ENCODE results near the gene ARSB. TPM values are rescaled to one million over a fixed set of nuclear protein-coding genes. Genes with fewer than 3 reads are reported as not detected.

The ARSB gene
- polyA plus RNA-seq, 1 of the 3 experiments (the other 2 are of a cell fraction) = 12.5 TPM

DNA sequence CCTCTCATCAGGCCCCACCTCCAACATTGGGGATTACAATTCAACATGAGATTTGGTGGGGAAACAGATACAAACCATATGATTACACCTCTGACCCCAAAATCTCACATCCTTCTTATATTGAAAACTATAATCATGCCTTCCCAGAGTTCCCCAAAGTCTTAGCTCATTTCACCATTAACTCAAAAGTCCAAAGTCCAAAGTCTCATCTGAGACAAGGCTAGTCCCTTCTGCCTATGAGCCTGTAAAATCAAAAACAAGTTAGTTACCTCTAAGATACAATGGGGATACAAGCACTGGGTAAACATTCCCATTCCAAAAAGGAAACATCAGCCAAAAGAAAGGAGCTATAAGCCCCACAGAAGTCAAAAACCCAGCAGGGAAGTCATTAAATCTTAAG lies 26.8 kb upstream of the ARSB start:
- Histone ChIP-seq H3K79me2 (ENCODE audit: insufficient read depth) (no peaks in the 10 kb centered on the region), H3K27ac (ENCODE audit: low read depth in 2 of 2, low read length in 1 of 2) (no peak overlapping the region), H3K9me3 (no peaks in the 10 kb centered on the region), H4K20me1 (ENCODE audit: insufficient read depth) (no peaks in the 10 kb centered on the region), H3K27me3 (ENCODE audit: insufficient read depth) (no peaks in the 10 kb centered on the region), H2AFZ (ENCODE audit: low read depth) (no peak overlapping the region), H3K4me2 (no peak overlapping the region), H3K36me3 (replicated peaks in 1 of 2; ENCODE audit: control insufficient read depth in 1 of 2, insufficient read depth in 2 of 2, low read length in 1 of 2) (no peaks in the 10 kb centered on the region), H3K4me1 (ENCODE audit: control insufficient read depth in 1 of 2, insufficient read depth in 2 of 2, low read depth in 1 of 2, low read length in 1 of 2) (no peaks in the 10 kb centered on the region), H3K9ac (no peak overlapping the region), H3K9me2 (no peaks in the 10 kb centered on the region), H3F3A (replicated peaks; ENCODE audit: insufficient read depth) (peaks cover 4% of the 10 kb centered on the region), H3K4me3 (ENCODE audit: low read depth in 2 of 2, low read length in 1 of 2) (no peak overlapping the region)
- DNase-seq = no peak
- TF ChIP-seq, protein P1, sequence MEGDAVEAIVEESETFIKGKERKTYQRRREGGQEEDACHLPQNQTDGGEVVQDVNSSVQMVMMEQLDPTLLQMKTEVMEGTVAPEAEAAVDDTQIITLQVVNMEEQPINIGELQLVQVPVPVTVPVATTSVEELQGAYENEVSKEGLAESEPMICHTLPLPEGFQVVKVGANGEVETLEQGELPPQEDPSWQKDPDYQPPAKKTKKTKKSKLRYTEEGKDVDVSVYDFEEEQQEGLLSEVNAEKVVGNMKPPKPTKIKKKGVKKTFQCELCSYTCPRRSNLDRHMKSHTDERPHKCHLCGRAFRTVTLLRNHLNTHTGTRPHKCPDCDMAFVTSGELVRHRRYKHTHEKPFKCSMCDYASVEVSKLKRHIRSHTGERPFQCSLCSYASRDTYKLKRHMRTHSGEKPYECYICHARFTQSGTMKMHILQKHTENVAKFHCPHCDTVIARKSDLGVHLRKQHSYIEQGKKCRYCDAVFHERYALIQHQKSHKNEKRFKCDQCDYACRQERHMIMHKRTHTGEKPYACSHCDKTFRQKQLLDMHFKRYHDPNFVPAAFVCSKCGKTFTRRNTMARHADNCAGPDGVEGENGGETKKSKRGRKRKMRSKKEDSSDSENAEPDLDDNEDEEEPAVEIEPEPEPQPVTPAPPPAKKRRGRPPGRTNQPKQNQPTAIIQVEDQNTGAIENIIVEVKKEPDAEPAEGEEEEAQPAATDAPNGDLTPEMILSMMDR (IDR thresholded peaks at IDR 0.05) = no peak
- no peak for TF ChIP-seq ELF1 (IDR thresholded peaks at IDR 0.05)
- TF ChIP-seq FOSL2 (IDR thresholded peaks at IDR 0.05; ENCODE audit: borderline replicate concordance, low read depth) = no peak
- TF ChIP-seq EP300 (IDR thresholded peaks at IDR 0.05; ENCODE audit: borderline replicate concordance in 1 of 2, low read depth in 1 of 2, low read length in 1 of 2) = no peak
- TF ChIP-seq, protein P2, sequence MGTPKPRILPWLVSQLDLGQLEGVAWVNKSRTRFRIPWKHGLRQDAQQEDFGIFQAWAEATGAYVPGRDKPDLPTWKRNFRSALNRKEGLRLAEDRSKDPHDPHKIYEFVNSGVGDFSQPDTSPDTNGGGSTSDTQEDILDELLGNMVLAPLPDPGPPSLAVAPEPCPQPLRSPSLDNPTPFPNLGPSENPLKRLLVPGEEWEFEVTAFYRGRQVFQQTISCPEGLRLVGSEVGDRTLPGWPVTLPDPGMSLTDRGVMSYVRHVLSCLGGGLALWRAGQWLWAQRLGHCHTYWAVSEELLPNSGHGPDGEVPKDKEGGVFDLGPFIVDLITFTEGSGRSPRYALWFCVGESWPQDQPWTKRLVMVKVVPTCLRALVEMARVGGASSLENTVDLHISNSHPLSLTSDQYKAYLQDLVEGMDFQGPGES (IDR thresholded peaks at IDR 0.05; ENCODE audit: low read depth, low read length) = no peak
- TF ChIP-seq SMC3 (IDR thresholded peaks at IDR 0.05; ENCODE audit: low read depth, low read length) = no peak
- TF ChIP-seq TCF12 (IDR thresholded peaks at IDR 0.05) = no peak
- no peak for TF ChIP-seq SIN3A (IDR thresholded peaks at IDR 0.05; ENCODE audit: borderline replicate concordance, low read depth, low read length)
- no peak for TF ChIP-seq EZH2phosphoT487 (IDR thresholded peaks at IDR 0.05; ENCODE audit: borderline replicate concordance, low read depth)
- no peak for TF ChIP-seq NRF1 (IDR thresholded peaks at IDR 0.05; ENCODE audit: low read depth, low read length)
- TF ChIP-seq YY1 (IDR thresholded peaks at IDR 0.05; ENCODE audit: low read depth) = no peak
- TF ChIP-seq TEAD4 (IDR thresholded peaks at IDR 0.05; ENCODE audit: borderline replicate concordance, insufficient read depth) = no peak
- no peak for TF ChIP-seq RAD21 (IDR thresholded peaks at IDR 0.05; ENCODE audit: low read length)
- no peak for TF ChIP-seq MXI1 (IDR thresholded peaks at IDR 0.05; ENCODE audit: low read depth, low read length)
- no peak for TF ChIP-seq MAX (IDR thresholded peaks at IDR 0.05; ENCODE audit: low read depth)
- ChIA-PET POLR2A (no interaction called here), CTCF (interaction anchor here (1.2 to 6.8 kb wide), 2 partner anchors 10 to 122 kb away, joined by 3 to 104 read pairs; no protein-coding TSS in a partner anchor)

GRCh38 chr5:79011219-79011836 lies 26.2 kb upstream of the ARSB start:
- H3K9me2 ChIP-seq = no peaks in the 10 kb centered on the region
- ChIA-PET CTCF (interaction anchor here (1.2 to 6.8 kb wide), 2 partner anchors 11 to 123 kb away, joined by 3 to 104 read pairs; no protein-coding TSS in a partner anchor), POLR2A (no interaction called here)
- H3K9me3 ChIP-seq = no peaks in the 10 kb centered on the region
- no peaks in the 10 kb centered on the region for H3K27me3 ChIP-seq (ENCODE audit: insufficient read depth)
- no peaks in the 10 kb centered on the region for H4K20me1 ChIP-seq (ENCODE audit: insufficient read depth)
- H3K36me3 ChIP-seq (replicated peaks in 1 of 2; ENCODE audit: control insufficient read depth in 1 of 2, insufficient read depth in 2 of 2, low read length in 1 of 2) = no peaks in the 10 kb centered on the region
- no peaks in the 10 kb centered on the region for H3K79me2 ChIP-seq (ENCODE audit: insufficient read depth)
- TF ChIP-seq RAD21 (IDR thresholded peaks at IDR 0.05; ENCODE audit: low read length) (no peak), EZH2phosphoT487 (IDR thresholded peaks at IDR 0.05; ENCODE audit: borderline replicate concordance, low read depth) (no peak), ELF1 (IDR thresholded peaks at IDR 0.05) (no peak), YY1 (IDR thresholded peaks at IDR 0.05; ENCODE audit: low read depth) (no peak), GATA2 (CRISPR knock-in tag; IDR thresholded peaks at IDR 0.05) (no peak), RFX5 (IDR thresholded peaks at IDR 0.05; ENCODE audit: low read length) (no peak), FOSL2 (IDR thresholded peaks at IDR 0.05; ENCODE audit: borderline replicate concordance, low read depth) (no peak), TCF12 (IDR thresholded peaks at IDR 0.05) (no peak), SMC3 (IDR thresholded peaks at IDR 0.05; ENCODE audit: low read depth, low read length) (no peak), CHD2 (IDR thresholded peaks at IDR 0.05; ENCODE audit: low read length, partially characterized antibody) (no peak), GABPA (IDR thresholded peaks at IDR 0.05; ENCODE audit: low read depth) (no peak), NRF1 (IDR thresholded peaks at IDR 0.05; ENCODE audit: low read depth, low read length) (no peak)
- TF ChIP-seq, protein P3, sequence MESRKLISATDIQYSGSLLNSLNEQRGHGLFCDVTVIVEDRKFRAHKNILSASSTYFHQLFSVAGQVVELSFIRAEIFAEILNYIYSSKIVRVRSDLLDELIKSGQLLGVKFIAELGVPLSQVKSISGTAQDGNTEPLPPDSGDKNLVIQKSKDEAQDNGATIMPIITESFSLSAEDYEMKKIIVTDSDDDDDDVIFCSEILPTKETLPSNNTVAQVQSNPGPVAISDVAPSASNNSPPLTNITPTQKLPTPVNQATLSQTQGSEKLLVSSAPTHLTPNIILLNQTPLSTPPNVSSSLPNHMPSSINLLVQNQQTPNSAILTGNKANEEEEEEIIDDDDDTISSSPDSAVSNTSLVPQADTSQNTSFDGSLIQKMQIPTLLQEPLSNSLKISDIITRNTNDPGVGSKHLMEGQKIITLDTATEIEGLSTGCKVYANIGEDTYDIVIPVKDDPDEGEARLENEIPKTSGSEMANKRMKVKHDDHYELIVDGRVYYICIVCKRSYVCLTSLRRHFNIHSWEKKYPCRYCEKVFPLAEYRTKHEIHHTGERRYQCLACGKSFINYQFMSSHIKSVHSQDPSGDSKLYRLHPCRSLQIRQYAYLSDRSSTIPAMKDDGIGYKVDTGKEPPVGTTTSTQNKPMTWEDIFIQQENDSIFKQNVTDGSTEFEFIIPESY (IDR thresholded peaks at IDR 0.05; ENCODE audit: borderline replicate concordance, low read depth) = no peak
- H3F3A ChIP-seq (replicated peaks; ENCODE audit: insufficient read depth) = peaks cover 4% of the 10 kb centered on the region
- no peak overlapping the region for H2AFZ ChIP-seq (ENCODE audit: low read depth)
- no peaks in the 10 kb centered on the region for H3K4me1 ChIP-seq (ENCODE audit: control insufficient read depth in 1 of 2, insufficient read depth in 2 of 2, low read depth in 1 of 2, low read length in 1 of 2)
- H3K27ac ChIP-seq (ENCODE audit: low read depth in 2 of 2, low read length in 1 of 2) = no peak overlapping the region
- H3K4me2 ChIP-seq = no peak overlapping the region
- H3K4me3 ChIP-seq (ENCODE audit: low read depth in 2 of 2, low read length in 1 of 2) = no peak overlapping the region
- H3K9ac ChIP-seq = no peak overlapping the region
- 67% methylated on average over 1 of the region's 1 CpG for WGBS (ENCODE audit: low lambda C conversion rate)
- DNase-seq = no peak

Data from SK-N-SH (cell line).